Fibroblast of lung (primary cell): ENCODE measurements around the gene TMEM134. TPM values are rescaled to one million over a fixed set of nuclear protein-coding genes. Genes with fewer than 3 reads are reported as not detected.

Source experiments
- DNase-seq, 2 donors: peaks; one replicate each; pipeline versions ENCODE4 v3.0.0 to v3.0.0-alpha.2; 2010; ENCODE audit warnings: low read depth in 2 of 2
- H2AFZ ChIP-seq: 2 replicates; pipeline ENCODE4 v1.5.1; 2012; ENCODE audit warnings: low read length, control low read depth, inconsistent platforms
- H3K27ac ChIP-seq: 2 replicates; pipeline ENCODE4 v1.5.1; 2011; ENCODE audit warnings: low read length, control low read depth; ENCODE audit not compliant: insufficient read depth
- H3K27me3 ChIP-seq: 2 replicates; pipeline ENCODE4 v1.5.1; 2011; ENCODE audit warnings: mild to moderate bottlenecking, low read length; ENCODE audit not compliant: control insufficient read depth, insufficient read depth
- H3K36me3 ChIP-seq: 2 replicates; pipeline ENCODE4 v1.5.1; 2011; ENCODE audit warnings: low read length; ENCODE audit not compliant: control insufficient read depth, insufficient read depth
- H3K4me1 ChIP-seq: 2 replicates; pipeline ENCODE4 v1.5.1; 2011; ENCODE audit warnings: low read length; ENCODE audit not compliant: control insufficient read depth, insufficient read depth; ENCODE audit errors: extremely low read depth
- H3K4me2 ChIP-seq: 2 replicates; pipeline ENCODE4 v1.5.1; 2011; ENCODE audit warnings: low read length, control low read depth; ENCODE audit not compliant: insufficient read depth; ENCODE audit errors: extremely low read depth
- H3K4me3 ChIP-seq, 4 experiments: fragments of 200-600 bp in 1 of 4; sonication (generic) in 1 of 4; replicated peaks in 1 of 4; 2 replicates each; pipeline ENCODE4 v1.5.1; 2011 to 2016; ENCODE audit warnings: low read length in 4 of 4, low read depth in 3 of 4, mild to moderate bottlenecking in 3 of 4, control low read depth in 2 of 4, inconsistent platforms in 1 of 4, mixed read lengths in 1 of 4; ENCODE audit not compliant: insufficient read depth in 1 of 4; ENCODE audit errors: control extremely low read depth in 1 of 4
- H3K79me2 ChIP-seq: 2 replicates; pipeline ENCODE4 v1.5.1; 2012; ENCODE audit warnings: mild to moderate bottlenecking, low read length, inconsistent platforms; ENCODE audit not compliant: control insufficient read depth, insufficient read depth
- H3K9ac ChIP-seq: 2 replicates; pipeline ENCODE4 v1.5.1; 2011; ENCODE audit warnings: mild to moderate bottlenecking, low read length, control low read depth; ENCODE audit not compliant: insufficient read depth
- H3K9me3 ChIP-seq: 2 replicates; pipeline ENCODE4 v1.5.1; 2012; ENCODE audit warnings: low read depth, low read length; ENCODE audit not compliant: control insufficient read depth, insufficient read depth
- H4K20me1 ChIP-seq: 2 replicates; pipeline ENCODE4 v1.5.1; 2011; ENCODE audit warnings: low read length; ENCODE audit not compliant: control insufficient read depth, insufficient read depth; ENCODE audit errors: extremely low read depth
- CTCF ChIP-seq, 2 donors: IDR thresholded peaks in 1 of 2; conservative IDR thresholded peaks in 1 of 2; 1 replicate in 1 of 2; 2 replicates in 1 of 2; pipeline ENCODE4 v1.5.1; 2011 to 2012; ENCODE audit warnings: low read length in 2 of 2, control low read depth in 1 of 2, inconsistent platforms in 1 of 2, low read depth in 1 of 2, mild to moderate bottlenecking in 1 of 2
- EZH2 ChIP-seq: IDR thresholded peaks from 2 replicates; pipeline ENCODE4 v1.5.1; 2012; ENCODE audit warnings: low read length, control low read depth, mild to moderate bottlenecking; ENCODE audit errors: missing control alignments
- polyA plus RNA-seq, 2 donors: library from polyadenylated mRNA; depleted of rRNA in 1 of 2; stranded (reverse) in 1 of 2; unstranded in 1 of 2; fragments of >200 nt; gene quantifications; 2 replicates each; pipeline ENCODE4 v1.2.1, GENCODE V29; 2011 to 2012; ENCODE audit warnings: missing spikeins in 1 of 2
- total RNA-seq: library from RNA; depleted of rRNA; stranded (reverse); fragments of >200 nt; gene quantifications from 2 replicates; pipeline ENCODE4 v1.2.1, GENCODE V29; 2014

TMEM134 gene
- total and polyA plus RNA-seq, 2 donors (not counting 1 experiment from before 2014, with no cell fraction given): 11.2 to 22.0 TPM

- H3K27me3 ChIP-seq: no peaks in the 10 kb centered on the region
- H3K4me2 ChIP-seq: no peak overlapping the region
- H3K9ac ChIP-seq: no peak overlapping the region
- no peak overlapping the region for H3K27ac ChIP-seq
- H4K20me1 ChIP-seq: no peaks in the 10 kb centered on the region
- peaks cover 9% of the 10 kb centered on the region for H3K36me3 ChIP-seq
- DNase-seq: no peak
- H3K4me3 ChIP-seq: no peak overlapping the region
- TF ChIP-seq CTCF (conservative IDR thresholded peaks at IDR 0.05 in 1 of 2, IDR thresholded peaks at IDR 0.05 in 1 of 2; ENCODE audit: low read depth in 1 of 2, low read length in 2 of 2): no peak
- no peaks in the 10 kb centered on the region for H3K79me2 ChIP-seq
- H3K9me3 ChIP-seq: no peaks in the 10 kb centered on the region
- H2AFZ ChIP-seq: no peak overlapping the region
- H3K4me1 ChIP-seq: no peaks in the 10 kb centered on the region
Observed at GRCh38 chr11:67492801-67493547, 23.9 kb upstream of the TMEM134 start.

GRCh38 chr11:67492069-67492727 lies 23.1 kb upstream of the TMEM134 start:
- H3K4me3 ChIP-seq: no peak overlapping the region
- TF ChIP-seq EZH2 (no peak), CTCF (conservative IDR thresholded peaks at IDR 0.05 in 1 of 2, IDR thresholded peaks at IDR 0.05 in 1 of 2; ENCODE audit: low read depth in 1 of 2, low read length in 2 of 2) (no peak)
- no peaks in the 10 kb centered on the region for H3K4me1 ChIP-seq
- H4K20me1 ChIP-seq: no peaks in the 10 kb centered on the region
- H3K27me3 ChIP-seq: no peaks in the 10 kb centered on the region
- H3K27ac ChIP-seq: no peak overlapping the region
- H3K36me3 ChIP-seq: peaks cover 9% of the 10 kb centered on the region
- H2AFZ ChIP-seq: no peak overlapping the region
- DNase-seq: no peak
- H3K79me2 ChIP-seq: no peaks in the 10 kb centered on the region
- H3K9me3 ChIP-seq: no peaks in the 10 kb centered on the region
- H3K4me2 ChIP-seq: no peak overlapping the region
- H3K9ac ChIP-seq: no peak overlapping the region

- H2AFZ ChIP-seq: no peak overlapping the region
- DNase-seq: no peak
- no peak overlapping the region for H3K4me3 ChIP-seq
- H3K27ac ChIP-seq: no peak overlapping the region
- no peaks in the 10 kb centered on the region for H3K79me2 ChIP-seq
- no peak overlapping the region for H3K4me2 ChIP-seq
- no peak overlapping the region for H3K9ac ChIP-seq
- H3K9me3 ChIP-seq: no peaks in the 10 kb centered on the region
- no peaks in the 10 kb centered on the region for H4K20me1 ChIP-seq
- H3K4me1 ChIP-seq: no peaks in the 10 kb centered on the region
- TF ChIP-seq CTCF (conservative IDR thresholded peaks at IDR 0.05 in 1 of 2, IDR thresholded peaks at IDR 0.05 in 1 of 2; ENCODE audit: low read depth in 1 of 2, low read length in 2 of 2) (no peak), EZH2 (no peak)
- H3K36me3 ChIP-seq: peaks cover 9% of the 10 kb centered on the region
- H3K27me3 ChIP-seq: no peaks in the 10 kb centered on the region
Observed at GRCh38 chr11:67491276-67492068, 22.4 kb upstream of the TMEM134 start.
